ENCODE measurements around the gene SUMO1.

DNA sequence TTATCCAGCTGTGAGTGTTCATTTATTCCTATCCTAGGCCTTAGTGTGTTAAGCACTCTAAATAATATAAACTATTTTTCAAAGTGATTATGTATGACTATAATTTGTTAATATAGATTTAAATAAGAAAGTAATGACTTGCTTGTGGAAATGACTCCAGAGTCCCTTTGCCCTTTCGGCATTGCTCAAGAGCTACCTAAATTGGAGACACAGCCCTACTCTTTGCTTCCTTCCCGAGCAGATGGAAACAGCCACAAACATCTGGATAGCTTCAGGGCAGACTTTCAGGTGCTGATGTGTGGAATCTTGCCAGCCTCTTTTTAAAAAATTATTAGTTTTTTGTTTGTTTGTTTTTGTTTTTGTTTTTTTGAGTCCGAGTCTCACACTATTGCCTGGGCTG lies 44.0 kb downstream of the SUMO1 start:
- TF ChIP-seq HOXA7 (CRISPR knock-in tag; IDR thresholded peaks at IDR 0.05) (no peak), CBX2 (IDR thresholded peaks at IDR 0.05; ENCODE audit: borderline replicate concordance, low read depth) (no peak), EP300 (IDR thresholded peaks at IDR 0.05) (no peak), MAZ (IDR thresholded peaks at IDR 0.05; ENCODE audit: borderline replicate concordance, low read depth, low read length) (no peak), SREBF2 (IDR thresholded peaks at IDR 0.05) (no peak), CEBPB (IDR thresholded peaks at IDR 0.05) (no peak)
- TF ChIP-seq, protein P1, sequence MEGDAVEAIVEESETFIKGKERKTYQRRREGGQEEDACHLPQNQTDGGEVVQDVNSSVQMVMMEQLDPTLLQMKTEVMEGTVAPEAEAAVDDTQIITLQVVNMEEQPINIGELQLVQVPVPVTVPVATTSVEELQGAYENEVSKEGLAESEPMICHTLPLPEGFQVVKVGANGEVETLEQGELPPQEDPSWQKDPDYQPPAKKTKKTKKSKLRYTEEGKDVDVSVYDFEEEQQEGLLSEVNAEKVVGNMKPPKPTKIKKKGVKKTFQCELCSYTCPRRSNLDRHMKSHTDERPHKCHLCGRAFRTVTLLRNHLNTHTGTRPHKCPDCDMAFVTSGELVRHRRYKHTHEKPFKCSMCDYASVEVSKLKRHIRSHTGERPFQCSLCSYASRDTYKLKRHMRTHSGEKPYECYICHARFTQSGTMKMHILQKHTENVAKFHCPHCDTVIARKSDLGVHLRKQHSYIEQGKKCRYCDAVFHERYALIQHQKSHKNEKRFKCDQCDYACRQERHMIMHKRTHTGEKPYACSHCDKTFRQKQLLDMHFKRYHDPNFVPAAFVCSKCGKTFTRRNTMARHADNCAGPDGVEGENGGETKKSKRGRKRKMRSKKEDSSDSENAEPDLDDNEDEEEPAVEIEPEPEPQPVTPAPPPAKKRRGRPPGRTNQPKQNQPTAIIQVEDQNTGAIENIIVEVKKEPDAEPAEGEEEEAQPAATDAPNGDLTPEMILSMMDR (IDR thresholded peaks at IDR 0.05), result no peak
- TF ChIP-seq, protein P2, sequence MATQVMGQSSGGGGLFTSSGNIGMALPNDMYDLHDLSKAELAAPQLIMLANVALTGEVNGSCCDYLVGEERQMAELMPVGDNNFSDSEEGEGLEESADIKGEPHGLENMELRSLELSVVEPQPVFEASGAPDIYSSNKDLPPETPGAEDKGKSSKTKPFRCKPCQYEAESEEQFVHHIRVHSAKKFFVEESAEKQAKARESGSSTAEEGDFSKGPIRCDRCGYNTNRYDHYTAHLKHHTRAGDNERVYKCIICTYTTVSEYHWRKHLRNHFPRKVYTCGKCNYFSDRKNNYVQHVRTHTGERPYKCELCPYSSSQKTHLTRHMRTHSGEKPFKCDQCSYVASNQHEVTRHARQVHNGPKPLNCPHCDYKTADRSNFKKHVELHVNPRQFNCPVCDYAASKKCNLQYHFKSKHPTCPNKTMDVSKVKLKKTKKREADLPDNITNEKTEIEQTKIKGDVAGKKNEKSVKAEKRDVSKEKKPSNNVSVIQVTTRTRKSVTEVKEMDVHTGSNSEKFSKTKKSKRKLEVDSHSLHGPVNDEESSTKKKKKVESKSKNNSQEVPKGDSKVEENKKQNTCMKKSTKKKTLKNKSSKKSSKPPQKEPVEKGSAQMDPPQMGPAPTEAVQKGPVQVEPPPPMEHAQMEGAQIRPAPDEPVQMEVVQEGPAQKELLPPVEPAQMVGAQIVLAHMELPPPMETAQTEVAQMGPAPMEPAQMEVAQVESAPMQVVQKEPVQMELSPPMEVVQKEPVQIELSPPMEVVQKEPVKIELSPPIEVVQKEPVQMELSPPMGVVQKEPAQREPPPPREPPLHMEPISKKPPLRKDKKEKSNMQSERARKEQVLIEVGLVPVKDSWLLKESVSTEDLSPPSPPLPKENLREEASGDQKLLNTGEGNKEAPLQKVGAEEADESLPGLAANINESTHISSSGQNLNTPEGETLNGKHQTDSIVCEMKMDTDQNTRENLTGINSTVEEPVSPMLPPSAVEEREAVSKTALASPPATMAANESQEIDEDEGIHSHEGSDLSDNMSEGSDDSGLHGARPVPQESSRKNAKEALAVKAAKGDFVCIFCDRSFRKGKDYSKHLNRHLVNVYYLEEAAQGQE (IDR thresholded peaks at IDR 0.05), result no peak

All from A549 (cell line).